OCI-M2 (cell line): ENCODE data around the gene LAPTM5.
"Not testable (repeated sequence)": the region's sequence is repeated elsewhere in the genome, so short reads cannot be mapped to it uniquely, and the experiment has no call there.

Source experiments
- DNase-seq: peaks from one replicate; lab custom pipeline; 2025; ENCODE audit not compliant: unreplicated experiment; lab: John Stamatoyannopoulos, UW

Gene LAPTM5

GRCh38 chr1:30700528-30701257 lies 56.9 kb downstream of the LAPTM5 start:
- no peak for DNase-seq

- DNase-seq, result no peak
These were observed 57.8 kb downstream of the LAPTM5 start for GRCh38 chr1:30699762-30700161.

- DNase-seq, result no peak
These were observed 59.1 kb downstream of the LAPTM5 start for GRCh38 chr1:30698401-30698981.

- no peak for DNase-seq
These were observed 59.8 kb downstream of the LAPTM5 start for GRCh38 chr1:30697571-30698376.

- no peak for DNase-seq
These were observed 60.7 kb downstream of the LAPTM5 start for GRCh38 chr1:30696831-30697230.

GRCh38 chr1:30695439-30695841 lies 62.1 kb downstream of the LAPTM5 start:
- no peak for DNase-seq

- DNase-seq, result no peak
These were observed 63.0 kb downstream of the LAPTM5 start for GRCh38 chr1:30694280-30695175.

- DNase-seq, result no peak
These were observed 63.8 kb downstream of the LAPTM5 start for GRCh38 chr1:30693822-30694221.

- no peak for DNase-seq
These were observed 64.2 kb downstream of the LAPTM5 start for GRCh38 chr1:30693366-30693765.

GRCh38 chr1:30692948-30693301 lies 64.6 kb downstream of the LAPTM5 start:
- DNase-seq, result no peak

GRCh38 chr1:30692201-30692947 lies 65.2 kb downstream of the LAPTM5 start:
- DNase-seq, result no peak

- no peak for DNase-seq
These were observed 66.1 kb downstream of the LAPTM5 start for GRCh38 chr1:30691480-30691879.

GRCh38 chr1:30689901-30690645 lies 67.5 kb downstream of the LAPTM5 start:
- no peak for DNase-seq

- DNase-seq, result no peak
These were observed 68.4 kb downstream of the LAPTM5 start for GRCh38 chr1:30688920-30689794.

- not testable (repeated sequence) for DNase-seq
These were observed 69.1 kb downstream of the LAPTM5 start for GRCh38 chr1:30688516-30688915.

- DNase-seq, result no peak
These were observed 69.7 kb downstream of the LAPTM5 start for GRCh38 chr1:30687886-30688285.

GRCh38 chr1:30686236-30686935 lies 71.2 kb downstream of the LAPTM5 start:
- DNase-seq, result no peak

GRCh38 chr1:30685796-30686165 lies 71.8 kb downstream of the LAPTM5 start:
- DNase-seq, result no peak
